Measurements from ENCODE around the gene EMILIN1. TPM values are rescaled to one million over a fixed set of nuclear protein-coding genes. Genes with fewer than 3 reads are reported as not detected.

EMILIN1 gene
- total RNA-seq, 1 donor from 2014 or later, result 7.4 TPM

DNA sequence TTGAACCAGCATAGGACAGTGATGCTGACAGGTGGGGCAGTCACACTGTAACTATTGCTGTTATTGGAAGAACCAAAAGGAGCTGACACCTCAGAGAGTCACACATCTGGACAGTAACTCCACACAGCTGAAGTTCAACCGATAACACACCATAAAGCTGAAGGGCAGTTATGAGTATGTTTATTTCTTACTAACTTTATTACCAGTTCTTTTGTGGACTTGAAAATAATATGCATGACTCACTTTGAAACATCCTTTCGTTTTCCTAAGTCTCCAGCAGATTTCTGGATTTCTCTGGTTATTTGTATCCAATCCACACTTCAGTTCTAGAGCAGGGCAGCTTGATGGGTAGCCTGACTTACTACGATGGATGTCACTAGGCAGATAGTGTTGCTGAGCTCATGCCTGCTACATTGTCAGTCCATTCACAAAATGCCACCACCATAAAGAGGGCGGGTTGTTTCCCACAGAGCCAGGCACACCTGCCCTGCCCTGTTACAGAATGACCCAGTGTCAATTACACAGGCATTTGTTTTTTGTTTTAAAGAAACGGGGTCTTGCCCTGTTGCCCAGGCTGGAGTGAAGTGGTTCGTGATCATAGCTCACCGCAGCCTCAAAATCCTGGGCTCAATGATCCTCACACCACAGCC is 35.3 kb upstream of the EMILIN1 start:
- no peak overlapping the region for H3K4me3 ChIP-seq (ENCODE audit: low read depth, low read length)
- H3K36me3 ChIP-seq (ENCODE audit: control insufficient read depth, insufficient read depth, low read length), result peaks cover 2% of the 10 kb centered on the region
- DNase-seq (ENCODE audit: low read depth), result no peak
- no peaks in the 10 kb centered on the region for H3K27me3 ChIP-seq (ENCODE audit: control insufficient read depth, insufficient read depth, low read length)
- no peak for TF ChIP-seq CTCF (IDR thresholded peaks at IDR 0.05; ENCODE audit: insufficient read depth, low read length, poor library complexity, severe bottlenecking)

GRCh38 chr2:27049422-27050280 is 28.8 kb upstream of the EMILIN1 start:
- no peak for TF ChIP-seq CTCF (IDR thresholded peaks at IDR 0.05; ENCODE audit: insufficient read depth, low read length, poor library complexity, severe bottlenecking)
- H3K27me3 ChIP-seq (ENCODE audit: control insufficient read depth, insufficient read depth, low read length), result no peaks in the 10 kb centered on the region
- peak overlapping the region; percentile 74 for H3K4me3 ChIP-seq (ENCODE audit: low read depth, low read length)
- H3K36me3 ChIP-seq (ENCODE audit: control insufficient read depth, insufficient read depth, low read length), result no peaks in the 10 kb centered on the region
- DNase-seq (ENCODE audit: low read depth), result no peak

- peak overlapping the region; percentile 74 for H3K4me3 ChIP-seq (ENCODE audit: low read depth, low read length)
- peak; percentile 33 for TF ChIP-seq CTCF (IDR thresholded peaks at IDR 0.05; ENCODE audit: insufficient read depth, low read length, poor library complexity, severe bottlenecking)
- peak; percentile 64 for DNase-seq (ENCODE audit: low read depth)
- no peaks in the 10 kb centered on the region for H3K27me3 ChIP-seq (ENCODE audit: control insufficient read depth, insufficient read depth, low read length)
- no peaks in the 10 kb centered on the region for H3K36me3 ChIP-seq (ENCODE audit: control insufficient read depth, insufficient read depth, low read length)
Measured at GRCh38 chr2:27050281-27050995, 28.0 kb upstream of the EMILIN1 start.

GRCh38 chr2:27050996-27051901 is 27.2 kb upstream of the EMILIN1 start, which contains the start of gene AGBL5:
Gene AGBL5 (plus strand): TSS chr2:27051668. CDS start chr2:27052959, 1,291 bp downstream.
- H3K27me3 ChIP-seq (ENCODE audit: control insufficient read depth, insufficient read depth, low read length), result no peaks in the 10 kb centered on the region
- no peak for TF ChIP-seq CTCF (IDR thresholded peaks at IDR 0.05; ENCODE audit: insufficient read depth, low read length, poor library complexity, severe bottlenecking)
- H3K4me3 ChIP-seq (ENCODE audit: low read depth, low read length), result peak within 1 kb of the TSS; percentile 91
- DNase-seq (ENCODE audit: low read depth), result peak; percentile 81
- H3K36me3 ChIP-seq (ENCODE audit: control insufficient read depth, insufficient read depth, low read length), result no peaks in the 10 kb centered on the region

GRCh38 chr2:27051902-27052645 is 26.3 kb upstream of the EMILIN1 start:
- Histone ChIP-seq H3K36me3 (ENCODE audit: control insufficient read depth, insufficient read depth, low read length) (no peaks in the 10 kb centered on the region), H3K4me3 (ENCODE audit: low read depth, low read length) (peak overlapping the region; percentile 91), H3K27me3 (ENCODE audit: control insufficient read depth, insufficient read depth, low read length) (no peaks in the 10 kb centered on the region)
- no peak for DNase-seq (ENCODE audit: low read depth)
- TF ChIP-seq CTCF (IDR thresholded peaks at IDR 0.05; ENCODE audit: insufficient read depth, low read length, poor library complexity, severe bottlenecking), result no peak
